GM18502 (cell line): ENCODE measurements around the gene LPIN2.
"Not testable (repeated sequence)": the region's sequence is repeated elsewhere in the genome, so short reads cannot be mapped to it uniquely, and the experiment has no call there.

Source experiments
- ATAC-seq: cut with Tn5 transposase; IDR thresholded peaks from one replicate; pipeline ENCODE4 v1.9.1; 2021; ENCODE audit warnings: mild to moderate bottlenecking; ENCODE audit not compliant: unreplicated experiment, poor library complexity

The LPIN2 gene

GRCh38 chr18:3044931-3045698 is 32.2 kb upstream of the LPIN2 start:
- ATAC-seq: no peak

DNA sequence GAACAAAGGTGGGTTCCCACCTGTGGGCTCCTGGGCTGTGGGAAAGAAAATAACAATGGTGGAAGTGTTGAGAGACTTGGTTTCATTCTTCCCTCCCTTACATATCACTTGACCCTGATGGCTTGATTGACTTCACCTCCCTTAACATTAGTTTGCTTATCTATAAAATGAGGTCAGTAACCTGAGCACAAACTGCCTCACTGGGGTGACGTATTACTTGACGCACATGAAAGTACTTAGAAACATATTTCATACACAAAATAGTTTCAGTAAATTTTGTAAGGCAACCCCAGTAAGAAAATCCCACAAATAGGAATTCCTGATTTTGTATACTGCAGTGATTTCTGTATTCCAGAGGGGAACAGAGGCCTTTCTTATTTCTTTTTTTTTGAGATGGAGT is 29.4 kb upstream of the LPIN2 start:
- no peak for ATAC-seq

DNA sequence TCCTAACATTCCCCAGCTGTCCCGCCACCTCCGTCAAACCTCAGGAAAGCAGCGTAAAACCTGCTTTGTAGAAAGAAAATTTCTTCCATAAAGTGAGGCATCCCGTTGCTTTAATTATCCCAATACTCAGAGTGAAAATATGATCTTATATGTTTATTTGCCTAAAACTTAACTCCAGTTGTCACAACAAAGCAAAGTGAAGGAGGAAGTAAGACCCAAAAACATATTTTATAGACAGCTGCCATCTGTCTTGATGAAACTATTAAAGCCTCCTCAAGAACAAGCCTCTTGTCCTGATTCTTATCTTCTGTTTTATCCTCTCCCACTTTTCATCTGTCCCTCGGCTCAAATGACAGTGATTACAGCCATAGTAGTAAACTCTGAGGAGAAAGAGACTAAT is 28.9 kb upstream of the LPIN2 start:
- ATAC-seq: no peak

DNA sequence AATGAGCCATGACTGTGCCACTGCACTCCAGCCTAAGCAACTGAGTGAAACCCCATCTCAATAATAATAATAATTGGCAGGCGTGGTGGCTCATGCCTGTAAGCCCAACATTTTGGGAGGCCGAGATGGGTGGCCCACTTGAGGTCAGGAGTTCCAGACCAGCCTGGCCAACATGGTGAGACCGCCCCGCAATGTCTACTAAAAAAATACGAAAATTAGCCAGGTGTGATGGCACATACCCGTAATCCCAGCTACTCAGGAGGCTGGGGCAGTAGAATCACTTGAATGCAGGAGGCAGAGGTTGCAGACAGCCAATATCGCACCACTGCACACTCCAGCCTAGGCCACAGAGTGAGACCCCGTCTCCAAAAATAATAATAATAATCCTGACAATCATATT is 27.9 kb upstream of the LPIN2 start:
- ATAC-seq: no peak

DNA sequence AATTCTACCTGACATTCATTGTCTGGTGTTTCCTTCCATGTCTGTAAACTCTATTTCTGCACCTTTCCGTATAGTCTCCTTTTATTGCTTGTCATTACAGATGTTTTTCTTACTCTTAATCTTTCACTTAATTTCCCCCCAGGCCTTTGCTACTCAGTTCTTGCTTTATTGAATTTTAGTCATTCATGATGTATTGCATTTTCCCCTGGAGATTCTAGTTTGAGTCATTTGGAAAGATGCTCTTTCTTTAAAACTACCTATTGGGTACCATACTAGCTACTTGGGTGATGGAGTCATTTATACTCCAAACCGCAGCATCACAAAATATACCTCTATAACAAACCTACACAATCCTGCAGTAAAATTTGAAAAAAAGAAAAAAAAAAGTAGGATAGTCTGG is 27.2 kb upstream of the LPIN2 start:
- no peak for ATAC-seq

GRCh38 chr18:3037423-3037915 is 24.5 kb upstream of the LPIN2 start:
- ATAC-seq: peak; percentile 100

DNA sequence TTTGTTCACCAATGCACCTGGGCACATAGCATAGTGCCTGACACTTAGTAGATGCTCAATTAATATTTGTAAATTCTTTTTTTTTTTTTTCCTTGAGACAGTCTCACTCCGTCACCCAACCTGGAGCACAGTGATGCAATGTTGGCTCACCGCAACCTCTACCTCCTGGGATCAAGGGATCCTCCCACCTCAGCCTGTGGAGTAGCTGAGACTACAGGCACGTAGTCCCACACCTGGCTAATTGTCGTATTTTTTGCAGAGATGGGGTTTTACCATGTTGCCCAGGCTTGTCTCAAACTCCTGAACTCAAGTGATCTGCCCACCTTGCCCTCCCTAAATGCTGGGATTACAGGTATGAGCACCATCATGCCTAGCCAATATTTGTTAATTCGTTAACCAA is 23.2 kb upstream of the LPIN2 start:
- ATAC-seq: no peak

DNA sequence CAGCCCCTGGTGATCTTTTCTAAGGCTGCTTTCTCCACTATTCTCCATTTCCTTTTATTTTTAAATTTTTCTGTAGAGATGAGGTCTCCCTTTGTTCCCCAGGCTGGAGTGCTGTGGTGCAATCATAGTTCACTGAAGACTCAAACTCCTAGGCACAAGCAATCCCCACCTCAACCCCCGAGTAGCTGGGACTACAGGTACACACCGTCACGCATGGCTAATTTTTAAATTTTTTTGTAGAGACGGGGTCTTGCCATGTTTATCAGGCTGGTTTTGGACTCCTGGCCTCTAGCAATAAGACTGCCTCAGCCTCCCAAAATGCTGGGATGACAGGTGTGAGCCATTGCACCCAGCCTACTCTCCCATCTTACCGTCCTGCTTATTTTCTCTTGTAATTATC is 22.7 kb upstream of the LPIN2 start:
- ATAC-seq: no peak

GRCh38 chr18:3032721-3033120 is 19.8 kb upstream of the LPIN2 start:
- no peak for ATAC-seq

DNA sequence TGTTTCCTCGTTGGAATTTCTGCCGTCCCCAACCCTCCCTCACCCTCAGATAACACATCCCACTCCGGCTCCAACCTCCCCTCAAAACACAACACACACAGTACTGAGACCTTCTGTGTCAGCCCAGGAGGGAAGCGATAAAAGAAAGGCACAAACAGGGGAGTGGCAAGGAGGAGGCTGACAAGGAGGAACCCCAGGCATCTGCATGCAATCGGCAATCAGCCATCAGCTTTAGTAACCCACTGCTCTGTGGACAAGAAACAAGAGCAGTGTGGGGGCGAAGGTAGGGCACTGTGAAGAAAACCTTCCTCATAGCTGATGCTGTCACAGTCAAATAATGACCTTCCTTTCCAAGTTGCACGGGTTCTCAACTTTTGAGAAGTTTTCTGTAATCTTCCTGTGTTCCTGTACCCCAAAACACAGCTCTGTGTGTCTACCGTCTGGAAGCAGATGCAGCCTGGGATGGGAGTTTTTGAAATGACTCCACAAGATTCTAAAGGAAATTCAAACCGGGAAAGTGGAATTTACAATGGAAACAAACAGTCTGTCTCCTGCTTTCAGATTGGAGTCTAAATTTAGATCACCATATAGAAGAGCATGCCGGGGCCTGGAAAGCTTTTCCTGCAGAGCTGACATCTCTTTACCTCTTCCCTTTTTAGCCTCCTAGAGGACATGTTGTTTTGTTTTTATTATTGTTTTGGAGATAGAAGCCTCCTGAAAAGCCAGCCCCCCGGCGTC is 16.4 kb upstream of the LPIN2 start:
- ATAC-seq: no peak

DNA sequence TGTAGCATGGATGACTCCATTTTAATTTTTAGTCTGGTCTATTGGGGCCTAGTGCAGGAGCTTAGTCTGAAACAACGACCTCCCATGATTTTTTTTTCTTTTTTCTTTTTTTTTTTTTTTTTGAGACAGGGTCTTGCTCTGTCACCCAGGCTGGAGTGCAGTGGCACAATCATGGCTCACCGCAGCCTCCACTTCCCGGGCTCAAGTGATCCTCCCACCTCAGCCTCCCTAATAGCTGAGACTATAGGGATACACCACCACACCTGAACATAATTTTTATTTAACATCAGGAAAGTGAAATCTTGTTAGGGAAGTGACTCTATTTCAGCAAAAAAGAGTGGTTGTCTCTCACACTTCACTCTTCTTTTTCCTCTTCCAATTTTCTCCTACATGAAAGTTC is 15.2 kb upstream of the LPIN2 start:
- not testable (repeated sequence) for ATAC-seq

GRCh38 chr18:3027370-3027891 is 14.5 kb upstream of the LPIN2 start:
- ATAC-seq: no peak

GRCh38 chr18:3025544-3025943 is 12.6 kb upstream of the LPIN2 start:
- ATAC-seq: no peak

DNA sequence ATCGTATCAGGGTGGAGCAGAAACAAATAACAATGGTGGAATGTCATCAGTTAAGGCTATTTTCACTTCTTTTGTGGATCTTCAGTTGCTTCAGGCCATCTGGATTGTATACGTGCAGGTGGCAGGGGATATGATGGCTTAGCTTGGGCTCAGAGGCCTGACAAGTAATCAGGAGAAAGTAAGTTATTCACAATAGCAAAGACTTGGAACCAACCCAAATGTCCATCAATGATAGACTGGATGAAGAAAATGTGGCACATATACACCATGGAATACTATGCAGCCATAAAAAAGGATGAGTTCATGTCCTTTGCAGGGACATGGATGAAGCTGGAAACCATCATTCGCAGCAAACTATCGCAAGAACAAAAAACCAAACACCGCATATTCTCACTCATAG is 10.7 kb upstream of the LPIN2 start:
- ATAC-seq: not testable (repeated sequence)

- no peak for ATAC-seq
Observed at GRCh38 chr18:3016585-3017297, 3.8 kb upstream of the LPIN2 start.

DNA sequence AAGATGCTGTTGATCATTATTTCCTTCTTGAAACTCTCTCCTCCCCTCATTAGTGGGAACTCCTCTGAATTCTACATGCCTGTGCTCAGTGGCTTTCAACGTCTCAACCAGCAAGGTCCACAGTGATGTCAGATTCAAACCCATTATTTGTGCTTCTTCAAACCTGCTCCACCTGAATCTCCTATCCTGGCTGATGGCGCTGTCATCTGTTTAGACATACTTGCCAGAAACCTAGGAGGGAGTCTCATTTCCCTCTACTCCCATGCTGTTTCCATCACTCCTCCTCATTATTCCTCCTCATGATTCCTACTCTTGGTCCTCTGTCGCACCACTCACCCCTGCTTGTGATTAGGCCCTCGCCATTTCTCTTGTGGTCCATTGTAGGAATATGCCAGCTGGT is 2.9 kb upstream of the LPIN2 start:
- no peak for ATAC-seq

DNA sequence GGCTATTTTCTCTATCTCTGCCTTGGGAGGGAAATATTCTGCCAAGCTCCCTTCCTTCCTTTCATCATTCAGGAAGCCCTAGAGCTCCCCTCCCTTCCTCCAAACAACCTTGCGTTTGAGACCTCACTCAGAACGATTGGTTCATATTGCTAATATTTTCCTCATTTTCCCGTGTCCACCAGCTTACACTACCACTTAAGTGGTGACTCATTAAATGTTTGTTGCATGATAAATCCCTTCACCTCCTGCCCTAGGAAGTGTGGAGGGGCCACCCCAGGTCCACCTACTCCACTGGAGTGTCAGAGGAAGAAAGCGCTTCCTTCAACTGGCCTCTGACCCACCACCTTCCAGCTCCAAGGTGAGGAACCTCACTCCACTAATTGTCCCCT is 2.3 kb upstream of the LPIN2 start:
- no peak for ATAC-seq

DNA sequence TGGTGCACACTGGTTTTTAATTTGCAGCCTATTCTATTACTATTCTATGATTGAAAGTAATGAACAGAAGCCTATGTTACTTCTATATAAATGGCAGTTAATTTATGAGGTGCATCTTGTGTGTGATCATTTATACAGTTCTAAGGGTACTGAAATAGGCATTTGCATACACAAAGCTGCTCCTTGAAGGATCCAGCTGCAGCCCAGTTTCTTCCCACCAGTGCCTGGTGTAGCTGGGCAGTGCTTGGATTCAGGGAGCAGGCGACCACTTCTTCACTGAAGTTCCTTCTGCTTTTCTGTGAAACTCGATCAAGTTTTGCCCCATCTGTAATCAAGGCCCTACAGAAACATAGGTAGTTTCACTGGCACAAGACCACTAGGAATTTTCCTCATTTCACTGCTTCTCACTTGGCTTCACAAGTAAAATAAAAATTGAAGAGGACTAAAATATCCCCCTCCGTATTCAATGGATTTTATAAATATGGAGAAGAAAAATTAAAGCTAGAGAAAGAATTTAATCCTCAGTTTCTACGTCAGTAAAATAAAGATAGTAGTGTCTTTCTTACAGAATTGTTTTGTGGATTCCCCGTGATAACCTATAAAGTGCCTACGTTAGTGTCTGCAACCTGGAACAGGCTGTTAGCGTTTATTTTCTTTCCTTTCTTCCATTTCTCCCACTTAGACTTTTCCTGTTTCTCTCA is 1.7 kb upstream of the LPIN2 start:
- ATAC-seq: no peak

- peak; percentile 27 for ATAC-seq
Observed at GRCh38 chr18:3012136-3013023, 564 bp downstream of the LPIN2 start.
